Fibroblast of villous mesenchyme (primary cell): ENCODE measurements around the gene ERFE. TPM values are rescaled to one million over a fixed set of nuclear protein-coding genes. Genes with fewer than 3 reads are reported as not detected.

Source experiments
- DNase-seq: peaks from one replicate; pipeline ENCODE4 v3.0.0-alpha.2; 2010; ENCODE audit warnings: low read depth
- H3K4me3 ChIP-seq: 2 replicates; pipeline ENCODE4 v1.5.1; 2011; ENCODE audit warnings: low read depth, mild to moderate bottlenecking, low read length
- CTCF ChIP-seq: IDR thresholded peaks from 2 replicates; pipeline ENCODE4 v1.5.1; 2012; ENCODE audit warnings: low read depth, mild to moderate bottlenecking, low read length; ENCODE audit not compliant: insufficient read depth
- total RNA-seq: library from RNA; depleted of rRNA; stranded (reverse); fragments of >200 nt; gene quantifications from 2 replicates; pipeline ENCODE4 v1.2.3, GENCODE V29; 2012

ERFE gene
- total RNA-seq, 1 donor: 0.86 TPM

GRCh38 chr2:238117199-238118154 is 41.3 kb upstream of the ERFE start:
- no peak overlapping the region for H3K4me3 ChIP-seq
- TF ChIP-seq CTCF: no peak
- DNase-seq: no peak

- DNase-seq: no peak
- no peak overlapping the region for H3K4me3 ChIP-seq
- no peak for TF ChIP-seq CTCF
These were observed 38.9 kb upstream of the ERFE start for GRCh38 chr2:238119756-238120462.

GRCh38 chr2:238120463-238121298 is 38.1 kb upstream of the ERFE start:
- no peak for TF ChIP-seq CTCF
- DNase-seq: no peak

GRCh38 chr2:238121511-238122286 is 37.1 kb upstream of the ERFE start:
- no peak for TF ChIP-seq CTCF
- no peak overlapping the region for H3K4me3 ChIP-seq
- DNase-seq: no peak

More at GRCh38 chr2:238120463-238121298, 38.1 kb upstream of the ERFE start:
- H3K4me3 ChIP-seq: no peak overlapping the region

- DNase-seq: no peak
- H3K4me3 ChIP-seq: no peak overlapping the region
- TF ChIP-seq CTCF: no peak
These were observed 36.2 kb upstream of the ERFE start for GRCh38 chr2:238122287-238123217.
